Fibroblast of the conjunctiva (primary cell): ENCODE data around the gene NGEF.

Experiments
- DNase-seq: peaks from one replicate; pipeline ENCODE4 v3.0.0-alpha.2; 2010; ENCODE audit warnings: low read depth

Gene NGEF

GRCh38 chr2:233042549-233042948 lies 29.5 kb upstream of the NGEF start:
- no peak for DNase-seq

GRCh38 chr2:233041722-233042323 lies 28.8 kb upstream of the NGEF start:
- no peak for DNase-seq

- no peak for DNase-seq
Observed at GRCh38 chr2:233040571-233040970, 27.5 kb upstream of the NGEF start.

- DNase-seq: no peak
Observed at GRCh38 chr2:233039846-233040530, 26.9 kb upstream of the NGEF start.

- no peak for DNase-seq
Observed at GRCh38 chr2:233039212-233039845, 26.3 kb upstream of the NGEF start.

GRCh38 chr2:233037078-233037477 lies 24.0 kb upstream of the NGEF start:
- peak; percentile 20 for DNase-seq

GRCh38 chr2:233036162-233036838 lies 23.2 kb upstream of the NGEF start:
- no peak for DNase-seq

GRCh38 chr2:233035426-233036161 lies 22.5 kb upstream of the NGEF start:
- DNase-seq: no peak

- DNase-seq: no peak
Observed at GRCh38 chr2:233034091-233034882, 21.2 kb upstream of the NGEF start.

- no peak for DNase-seq
Observed at GRCh38 chr2:233033672-233034071, 20.6 kb upstream of the NGEF start.

- DNase-seq: no peak
Observed at GRCh38 chr2:233032551-233033320, 19.7 kb upstream of the NGEF start, which contains the start of gene NEU2. Gene NEU2 (plus strand): TSS chr2:233032672. CDS start chr2:233032672, 0 bp downstream.

GRCh38 chr2:233031556-233032500 lies 18.8 kb upstream of the NGEF start:
- DNase-seq: no peak

- DNase-seq: no peak
Observed at GRCh38 chr2:233029321-233029720, 16.3 kb upstream of the NGEF start.

- peak; percentile 21 for DNase-seq
Observed at GRCh38 chr2:233026198-233026813, 13.2 kb upstream of the NGEF start.

- DNase-seq: no peak
Observed at GRCh38 chr2:233025706-233026105, 12.7 kb upstream of the NGEF start.

GRCh38 chr2:233023761-233024410 lies 10.8 kb upstream of the NGEF start:
- no peak for DNase-seq

- no peak for DNase-seq
Observed at GRCh38 chr2:233023007-233023760, 10.1 kb upstream of the NGEF start.

GRCh38 chr2:233022561-233022960 lies 9.5 kb upstream of the NGEF start:
- DNase-seq: no peak
